ENCODE data around the gene TRPM3.

DNA sequence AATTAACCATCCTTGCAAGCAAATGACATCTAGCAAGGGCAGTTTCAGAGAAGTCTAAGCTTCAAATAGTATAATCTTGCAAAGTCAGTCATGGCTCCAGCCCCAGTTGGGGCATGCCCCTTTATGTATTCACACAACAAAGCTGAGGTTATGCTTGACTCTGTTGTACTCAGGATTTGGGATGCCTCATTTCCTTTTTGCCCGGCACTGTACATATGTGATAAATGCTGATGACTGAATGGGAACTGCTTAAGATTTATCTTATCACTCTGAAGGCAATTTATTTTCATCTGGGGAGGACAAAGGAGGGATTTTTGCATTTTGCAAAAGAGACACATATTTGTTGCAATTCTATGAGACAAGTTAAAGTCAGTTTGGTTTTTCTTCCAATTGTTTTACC, 219.2 kb downstream of the TRPM3 start:
- TF ChIP-seq, protein P1, sequence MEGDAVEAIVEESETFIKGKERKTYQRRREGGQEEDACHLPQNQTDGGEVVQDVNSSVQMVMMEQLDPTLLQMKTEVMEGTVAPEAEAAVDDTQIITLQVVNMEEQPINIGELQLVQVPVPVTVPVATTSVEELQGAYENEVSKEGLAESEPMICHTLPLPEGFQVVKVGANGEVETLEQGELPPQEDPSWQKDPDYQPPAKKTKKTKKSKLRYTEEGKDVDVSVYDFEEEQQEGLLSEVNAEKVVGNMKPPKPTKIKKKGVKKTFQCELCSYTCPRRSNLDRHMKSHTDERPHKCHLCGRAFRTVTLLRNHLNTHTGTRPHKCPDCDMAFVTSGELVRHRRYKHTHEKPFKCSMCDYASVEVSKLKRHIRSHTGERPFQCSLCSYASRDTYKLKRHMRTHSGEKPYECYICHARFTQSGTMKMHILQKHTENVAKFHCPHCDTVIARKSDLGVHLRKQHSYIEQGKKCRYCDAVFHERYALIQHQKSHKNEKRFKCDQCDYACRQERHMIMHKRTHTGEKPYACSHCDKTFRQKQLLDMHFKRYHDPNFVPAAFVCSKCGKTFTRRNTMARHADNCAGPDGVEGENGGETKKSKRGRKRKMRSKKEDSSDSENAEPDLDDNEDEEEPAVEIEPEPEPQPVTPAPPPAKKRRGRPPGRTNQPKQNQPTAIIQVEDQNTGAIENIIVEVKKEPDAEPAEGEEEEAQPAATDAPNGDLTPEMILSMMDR (conservative IDR thresholded peaks at IDR 0.05) = no peak
- TF ChIP-seq ZFX (IDR thresholded peaks at IDR 0.05) = no peak

Data from C4-2B (cell line).